HL-60/S4 (cell line): ENCODE results near the gene DIRAS1.
"Not testable (repeated sequence)": the region's sequence is repeated elsewhere in the genome, so short reads cannot be mapped to it uniquely, and the experiment has no call there.

ENCODE experiments used
- in situ Hi-C: fragments of 300-500 bp; cut with MboI; formaldehyde crosslinking; loops from 2 replicates; pipeline ENCODE4 v1.14.3; 2022; ENCODE audit warnings: low sequenced_read_pairs

DIRAS1 gene

DNA sequence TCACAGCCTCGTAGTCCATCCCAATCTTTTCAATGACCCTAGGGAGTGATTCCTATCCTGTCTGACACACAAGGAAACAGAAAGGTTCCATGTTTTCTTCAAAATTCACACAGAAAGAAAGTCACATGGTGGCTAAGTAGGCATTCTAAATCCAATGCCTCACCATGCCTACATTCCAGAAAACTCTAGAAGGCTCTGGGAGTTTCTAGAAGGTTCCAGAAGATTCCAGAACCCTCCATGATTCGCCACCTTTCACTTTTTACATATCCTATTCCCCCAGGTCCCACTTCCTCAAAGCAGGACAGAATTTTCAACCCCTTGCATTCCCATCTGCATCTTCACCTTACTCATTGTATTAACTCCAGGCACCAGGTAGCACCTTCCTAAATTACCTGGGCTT lies 41.7 kb downstream of the DIRAS1 start:
- in situ Hi-C loops, result no loop called here

GRCh38 chr19:2678948-2679347 lies 42.2 kb downstream of the DIRAS1 start:
- in situ Hi-C loops, result not testable (repeated sequence)

- in situ Hi-C loops, result no loop called here
Measured at GRCh38 chr19:2678044-2678671, 43.0 kb downstream of the DIRAS1 start.

GRCh38 chr19:2676823-2677222 lies 44.3 kb downstream of the DIRAS1 start:
- in situ Hi-C loops, result no loop called here

- in situ Hi-C loops, result no loop called here
Measured at GRCh38 chr19:2675892-2676291, 45.3 kb downstream of the DIRAS1 start.

GRCh38 chr19:2670217-2670616 lies 51.0 kb downstream of the DIRAS1 start:
- in situ Hi-C loops, result no loop called here

- in situ Hi-C loops, result no loop called here
Measured at GRCh38 chr19:2668175-2668763, 52.9 kb downstream of the DIRAS1 start.

DNA sequence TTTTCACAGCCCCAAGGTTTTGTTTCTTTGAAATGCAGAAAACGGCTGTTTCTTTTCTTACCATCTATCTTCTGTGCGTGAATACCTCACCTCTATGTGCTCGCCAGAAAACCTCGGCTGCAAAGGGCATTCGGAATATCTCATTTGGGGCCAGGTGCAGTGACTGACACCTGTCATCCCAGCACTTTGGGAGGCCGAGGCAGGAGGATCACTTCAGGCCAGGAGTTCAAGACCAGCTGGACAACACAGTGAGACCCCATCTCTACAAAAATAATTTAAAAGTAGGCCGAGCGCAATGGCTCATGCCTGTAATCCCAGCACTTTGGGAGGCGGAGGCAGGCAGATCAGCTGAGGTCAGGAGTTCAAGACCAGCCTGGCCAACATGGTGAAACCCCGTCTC lies 53.8 kb downstream of the DIRAS1 start:
- in situ Hi-C loops, result not testable (repeated sequence)

GRCh38 chr19:2666344-2666994 lies 54.7 kb downstream of the DIRAS1 start:
- in situ Hi-C loops, result no loop called here

DNA sequence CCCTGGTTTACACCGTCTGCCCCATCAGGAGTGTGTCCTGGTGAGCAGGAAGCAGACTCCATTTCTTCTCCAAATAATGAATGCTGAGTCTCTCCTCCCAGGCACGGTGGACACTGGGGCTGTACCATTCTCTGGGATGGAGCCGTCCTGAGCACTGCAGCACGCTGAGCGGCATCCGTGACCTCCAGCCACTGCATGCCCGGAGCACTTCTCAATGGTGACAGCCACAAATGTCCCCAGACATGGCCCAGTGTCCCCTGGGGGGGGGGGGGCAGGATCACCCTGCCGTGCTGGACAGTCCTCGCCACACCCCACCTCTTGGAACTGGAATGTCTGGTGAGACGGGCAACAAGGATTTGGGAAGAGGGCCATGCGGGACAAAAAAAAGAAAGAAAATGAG lies 56.1 kb downstream of the DIRAS1 start:
- in situ Hi-C loops, result no loop called here
